MG63 (cell line): ENCODE measurements around the gene RRP1. TPM values are rescaled to one million over a fixed set of nuclear protein-coding genes. Genes with fewer than 3 reads are reported as not detected.
A peak's percentile ranks its signal among the peaks of the same experiment; 100 is the strongest.
"Not testable (repeated sequence)": the region's sequence is repeated elsewhere in the genome, so short reads cannot be mapped to it uniquely, and the experiment has no call there.

ENCODE experiments used
- DNase-seq: peaks from one replicate; pipeline ENCODE4 v3.0.0-alpha.2; 2020
- H3K27me3 ChIP-seq: fragments of 250-450 bp; sonication (Bioruptor Pico); 2 replicates; pipeline ENCODE4 v1.5.1; 2020; ENCODE audit warnings: mild to moderate bottlenecking, moderate library complexity
- H3K36me3 ChIP-seq: fragments of 250-450 bp; sonication (Bioruptor Pico); 2 replicates; pipeline ENCODE4 v1.5.1; 2020; ENCODE audit warnings: mild to moderate bottlenecking, moderate library complexity
- H3K4me3 ChIP-seq: fragments of 250-450 bp; sonication (Bioruptor Pico); 2 replicates; pipeline ENCODE4 v1.5.1; 2020; ENCODE audit warnings: mild to moderate bottlenecking, moderate library complexity
- H3K9me3 ChIP-seq: fragments of 250-450 bp; sonication (Bioruptor Pico); 2 replicates; pipeline ENCODE4 v1.5.1; 2020; ENCODE audit warnings: mild to moderate bottlenecking, moderate library complexity
- total RNA-seq: library from RNA; depleted of rRNA; stranded (reverse); fragments of >200 nt; shearing (Covaris generic); gene quantifications from 2 replicates; pipeline ENCODE4 v1.2.3, GENCODE V29; 2014; ENCODE audit warnings: low replicate concordance

Gene RRP1
- total RNA-seq, 1 experiment from 2014 or later = 72.4 TPM

GRCh38 chr21:43817157-43818086, 28.0 kb downstream of the RRP1 start:
- DNase-seq = no peak
- H3K4me3 ChIP-seq = no peak overlapping the region
- H3K27me3 ChIP-seq = no peaks in the 10 kb centered on the region
- H3K36me3 ChIP-seq = no peaks in the 10 kb centered on the region
- no peaks in the 10 kb centered on the region for H3K9me3 ChIP-seq

- H3K4me3 ChIP-seq = no peak overlapping the region
- no peaks in the 10 kb centered on the region for H3K9me3 ChIP-seq
- H3K27me3 ChIP-seq = no peaks in the 10 kb centered on the region
- DNase-seq = no peak
- no peaks in the 10 kb centered on the region for H3K36me3 ChIP-seq
Observed at GRCh38 chr21:43818685-43819084, 29.3 kb downstream of the RRP1 start.

- no peaks in the 10 kb centered on the region for H3K27me3 ChIP-seq
- no peak for DNase-seq
- no peaks in the 10 kb centered on the region for H3K36me3 ChIP-seq
- H3K9me3 ChIP-seq = no peaks in the 10 kb centered on the region
- H3K4me3 ChIP-seq = no peak overlapping the region
Observed at GRCh38 chr21:43819511-43820405, 30.4 kb downstream of the RRP1 start.

DNA sequence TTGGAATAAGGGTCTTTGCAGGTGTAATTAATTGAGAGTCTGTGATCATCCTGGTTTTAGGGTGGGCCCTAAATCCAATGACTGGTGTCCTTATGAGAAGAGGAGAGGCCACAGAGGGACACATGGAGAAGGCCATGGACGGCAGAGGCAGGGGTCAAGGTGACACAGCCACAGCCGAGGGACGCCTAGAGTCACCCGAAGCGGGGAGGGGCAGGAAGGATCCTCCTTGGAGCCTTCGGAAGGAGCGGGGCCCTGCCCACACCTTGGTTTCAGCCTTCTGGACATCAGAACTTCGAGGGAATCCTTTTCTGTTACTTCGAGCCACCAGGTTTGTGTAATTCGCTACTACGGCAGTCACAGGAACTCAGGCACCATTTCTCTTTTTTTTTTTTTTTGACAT, 31.1 kb downstream of the RRP1 start:
- DNase-seq = no peak
- no peaks in the 10 kb centered on the region for H3K9me3 ChIP-seq

DNA sequence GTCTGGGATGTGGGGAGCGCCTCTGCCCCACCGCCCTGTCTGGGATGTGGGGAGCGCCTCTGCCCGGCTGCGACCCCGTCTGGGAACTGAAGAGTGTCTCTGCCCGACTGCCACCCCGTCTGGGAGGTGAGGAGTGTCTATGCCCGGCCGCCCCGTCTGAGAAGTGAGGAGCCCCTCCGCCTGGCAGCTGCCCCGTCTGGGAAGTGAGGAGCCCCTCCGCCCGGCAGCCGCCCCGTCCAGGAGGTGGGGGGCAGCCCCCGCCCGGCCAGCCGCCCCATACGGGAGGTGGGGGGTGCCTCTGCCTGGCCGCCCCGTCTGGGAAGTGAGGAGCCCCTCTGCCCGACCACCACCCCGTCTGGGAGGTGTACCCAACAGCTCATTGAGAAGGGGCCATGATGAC, 32.8 kb downstream of the RRP1 start:
- not testable (repeated sequence) for H3K36me3 ChIP-seq, DNase-seq, H3K4me3 ChIP-seq, H3K9me3 ChIP-seq, H3K27me3 ChIP-seq

More for the DNA sequence above, 31.1 kb downstream of the RRP1 start:
- Histone ChIP-seq H3K36me3 (no peaks in the 10 kb centered on the region), H3K27me3 (no peaks in the 10 kb centered on the region), H3K4me3 (no peak overlapping the region)

GRCh38 chr21:43822741-43823140, 33.4 kb downstream of the RRP1 start:
- not testable (repeated sequence) for H3K27me3 ChIP-seq, H3K9me3 ChIP-seq, H3K36me3 ChIP-seq, DNase-seq, H3K4me3 ChIP-seq

GRCh38 chr21:43824333-43825241, 35.2 kb downstream of the RRP1 start:
- H3K36me3 ChIP-seq = no peaks in the 10 kb centered on the region
- H3K4me3 ChIP-seq = no peak overlapping the region
- peaks cover 10% of the 10 kb centered on the region for H3K27me3 ChIP-seq
- peaks cover 4% of the 10 kb centered on the region; the same call in 1 of the 2 replicates for H3K9me3 ChIP-seq
- DNase-seq = peak; percentile 62

DNA sequence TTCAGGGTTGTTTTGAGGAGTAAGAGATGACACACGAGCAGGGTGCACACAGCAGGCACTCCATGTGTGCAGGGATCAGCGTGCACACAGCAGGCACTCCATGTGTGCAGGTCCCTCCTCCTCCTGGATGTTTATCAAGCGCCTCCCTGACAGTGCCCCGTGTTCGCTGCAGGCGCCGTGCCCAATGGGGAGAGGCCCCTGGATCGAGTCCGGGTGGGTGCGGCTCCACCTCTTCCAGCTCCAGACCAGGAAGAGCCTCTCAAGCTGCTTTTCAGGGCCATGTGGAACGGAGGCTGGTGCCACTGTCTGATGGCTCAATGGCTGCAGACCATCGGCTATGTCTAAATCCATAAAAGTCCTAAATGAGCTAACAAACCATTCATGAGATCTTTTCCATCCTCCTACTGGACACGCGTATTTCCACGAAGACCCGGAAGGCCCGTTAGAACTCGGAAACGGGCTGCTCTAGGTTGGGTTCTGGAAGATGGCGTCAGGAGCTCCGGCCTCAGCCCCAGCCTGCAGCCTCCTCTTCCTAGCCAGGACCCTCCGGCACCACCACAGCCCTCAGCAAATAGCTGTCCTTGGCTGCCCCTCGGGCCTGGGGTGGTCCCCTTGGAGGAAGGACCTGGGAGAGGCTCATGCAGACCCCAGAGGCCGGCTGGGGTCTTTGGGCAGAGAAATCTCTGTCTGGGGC, 36.0 kb downstream of the RRP1 start:
- Histone ChIP-seq H3K9me3 (peaks cover 4% of the 10 kb centered on the region; the same call in 1 of the 2 replicates), H3K27me3 (peaks cover 18% of the 10 kb centered on the region), H3K36me3 (no peaks in the 10 kb centered on the region), H3K4me3 (no peak overlapping the region)
- no peak for DNase-seq

GRCh38 chr21:43825936-43826622, 36.7 kb downstream of the RRP1 start:
- H3K9me3 ChIP-seq = peaks cover 4% of the 10 kb centered on the region; the same call in 1 of the 2 replicates
- peaks cover 24% of the 10 kb centered on the region for H3K27me3 ChIP-seq
- no peaks in the 10 kb centered on the region for H3K36me3 ChIP-seq
- no peak overlapping the region for H3K4me3 ChIP-seq
- no peak for DNase-seq

DNA sequence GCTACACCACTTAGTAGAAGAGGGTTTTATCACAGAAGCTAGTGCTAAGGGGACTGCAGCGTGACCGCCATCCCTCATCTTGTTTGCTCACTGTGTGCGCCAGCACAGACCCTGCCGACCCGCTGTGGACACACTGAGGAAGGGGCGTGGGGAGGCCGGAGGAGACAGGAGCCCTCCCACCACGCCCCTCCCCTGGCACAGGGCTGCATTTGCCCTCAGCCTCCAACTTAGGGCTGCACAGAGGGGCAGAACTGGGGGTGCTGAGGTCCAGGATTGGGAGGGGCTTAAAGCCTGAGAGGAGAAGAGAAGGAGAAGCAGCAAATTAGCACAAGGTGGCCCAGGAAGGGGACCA, 37.2 kb downstream of the RRP1 start:
- no peak for DNase-seq
- peaks cover 24% of the 10 kb centered on the region for H3K27me3 ChIP-seq
- peaks cover 4% of the 10 kb centered on the region; the same call in 1 of the 2 replicates for H3K9me3 ChIP-seq
- no peaks in the 10 kb centered on the region for H3K36me3 ChIP-seq
- H3K4me3 ChIP-seq = no peak overlapping the region

- peak; percentile 84 for DNase-seq
- Histone ChIP-seq H3K36me3 (no peaks in the 10 kb centered on the region), H3K27me3 (peaks cover 24% of the 10 kb centered on the region), H3K9me3 (peaks cover 4% of the 10 kb centered on the region; the same call in 1 of the 2 replicates), H3K4me3 (no peak overlapping the region)
Observed at GRCh38 chr21:43827015-43827611, 37.7 kb downstream of the RRP1 start.

DNA sequence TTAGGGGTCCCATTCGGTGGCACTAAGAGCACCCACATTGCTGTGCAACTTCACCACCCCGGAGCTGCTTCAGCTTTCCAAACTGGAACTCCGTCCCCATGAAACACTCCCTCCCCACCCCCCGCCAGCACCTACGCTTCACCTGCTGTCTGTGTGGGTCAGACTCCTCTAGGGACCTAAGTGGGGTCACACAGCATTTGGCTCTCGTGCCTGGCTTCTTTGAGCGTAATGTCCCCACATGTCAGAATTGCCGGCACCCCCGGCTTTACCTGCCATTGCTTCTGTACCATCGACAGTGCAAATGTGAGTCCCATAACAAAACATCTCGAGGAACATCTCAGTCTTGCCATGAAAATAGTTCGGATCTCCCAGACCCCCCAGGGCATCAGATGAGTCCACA, 39.8 kb downstream of the RRP1 start:
- DNase-seq = no peak
- H3K36me3 ChIP-seq = no peaks in the 10 kb centered on the region
- H3K4me3 ChIP-seq = no peak overlapping the region
- peaks cover 4% of the 10 kb centered on the region; the same call in 1 of the 2 replicates for H3K9me3 ChIP-seq
- peaks cover 24% of the 10 kb centered on the region for H3K27me3 ChIP-seq

GRCh38 chr21:43829575-43830119, 40.3 kb downstream of the RRP1 start:
- Histone ChIP-seq H3K4me3 (no peak overlapping the region), H3K27me3 (peaks cover 24% of the 10 kb centered on the region), H3K9me3 (peaks cover 4% of the 10 kb centered on the region; the same call in 1 of the 2 replicates), H3K36me3 (no peaks in the 10 kb centered on the region)
- DNase-seq = no peak

- DNase-seq = no peak
- H3K36me3 ChIP-seq = no peaks in the 10 kb centered on the region
- H3K27me3 ChIP-seq = peaks cover 30% of the 10 kb centered on the region
- no peak overlapping the region for H3K4me3 ChIP-seq
- H3K9me3 ChIP-seq = peaks cover 4% of the 10 kb centered on the region; the same call in 1 of the 2 replicates
Observed at GRCh38 chr21:43832158-43832550, 42.8 kb downstream of the RRP1 start.

DNA sequence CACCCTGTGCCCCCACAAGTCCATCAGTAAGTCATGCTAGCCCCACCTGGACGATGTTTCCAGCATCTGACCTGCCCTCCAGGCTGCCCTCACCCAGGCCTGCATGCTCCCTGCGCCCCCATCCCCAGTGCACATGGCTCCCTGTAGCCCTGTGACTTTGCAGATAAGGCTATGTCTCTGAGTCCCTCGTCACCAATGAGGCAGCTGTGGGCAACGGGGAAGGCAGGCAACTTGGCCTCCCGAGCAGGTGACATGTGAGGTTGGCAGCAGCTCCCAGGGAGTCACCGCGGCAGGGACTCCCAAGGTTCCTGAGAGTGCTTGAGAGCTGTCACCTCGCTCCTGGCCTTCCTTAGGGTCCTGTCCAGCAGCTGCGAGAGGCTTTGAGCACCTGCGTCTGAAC, 43.3 kb downstream of the RRP1 start:
- H3K4me3 ChIP-seq = no peak overlapping the region
- DNase-seq = no peak
- peaks cover 3% of the 10 kb centered on the region; the same call in 1 of the 2 replicates for H3K9me3 ChIP-seq
- no peaks in the 10 kb centered on the region for H3K36me3 ChIP-seq
- H3K27me3 ChIP-seq = peaks cover 30% of the 10 kb centered on the region
